SU-DHL-6 (cell line): ENCODE measurements around the gene RHOH.

ENCODE experiments used
- H2AFZ ChIP-seq: fragments of 200-600 bp; sonication (generic); 2 replicates; pipeline ENCODE4 v1.6.1; 2014; ENCODE audit warnings: low read depth, mild to moderate bottlenecking, moderate library complexity, mixed read lengths, antibody characterized with exemption, low read length; ENCODE audit not compliant: severe bottlenecking
- H3F3A ChIP-seq: fragments of 200-600 bp; shearing (Covaris generic); 2 replicates; pipeline ENCODE4 v1.6.0; 2016; ENCODE audit warnings: antibody characterized with exemption, mild to moderate bottlenecking; ENCODE audit not compliant: insufficient read depth
- H3K27ac ChIP-seq: fragments of 200-600 bp; sonication (generic); 2 replicates; pipeline ENCODE4 v1.5.1; 2016; ENCODE audit warnings: low read depth, mild to moderate bottlenecking, low read length, moderate library complexity, mixed read lengths
- H3K27me3 ChIP-seq: fragments of 200-600 bp; sonication (generic), shearing (Covaris generic); 2 replicates; pipeline ENCODE4 v1.6.0; 2014; ENCODE audit warnings: mild to moderate bottlenecking, low read length
- H3K36me3 ChIP-seq: fragments of 200-600 bp; sonication (generic); 2 replicates; pipeline ENCODE4 v1.6.1; 2014; ENCODE audit warnings: mild to moderate bottlenecking, low read length, mixed read lengths
- H3K4me2 ChIP-seq: fragments of 300-600, 200-600 bp; shearing (Covaris generic), sonication (generic); 2 replicates; pipeline ENCODE4 v1.6.0; 2014; ENCODE audit warnings: low read length, low read depth, mild to moderate bottlenecking; ENCODE audit not compliant: poor library complexity, severe bottlenecking
- H3K4me3 ChIP-seq: fragments of 200-600 bp; sonication (generic); 2 replicates; pipeline ENCODE4 v1.5.1; 2014; ENCODE audit warnings: antibody characterized with exemption, low read length, mild to moderate bottlenecking, mixed read lengths; ENCODE audit not compliant: insufficient read depth, poor library complexity, severe bottlenecking
- H3K79me2 ChIP-seq: fragments of 200-600 bp; sonication (generic); 2 replicates; pipeline ENCODE4 v1.6.1; 2014; ENCODE audit warnings: mild to moderate bottlenecking, low read length, moderate library complexity; ENCODE audit not compliant: insufficient read depth
- H3K9ac ChIP-seq: fragments of 200-600 bp; sonication (generic); 2 replicates; pipeline ENCODE4 v1.7.0; 2014; ENCODE audit warnings: mild to moderate bottlenecking, low read length
- H3K9me2 ChIP-seq: fragments of 200-600 bp; sonication (generic); replicated peaks from 2 replicates; pipeline ENCODE4 v1.6.1; 2014; ENCODE audit warnings: low read length; ENCODE audit not compliant: insufficient read depth
- H3K9me3 ChIP-seq: fragments of 200-600 bp; sonication (generic); 2 replicates; pipeline ENCODE4 v1.6.1; 2014; ENCODE audit warnings: low read length, mixed read lengths; ENCODE audit not compliant: insufficient read depth
- H4K20me1 ChIP-seq: fragments of 200-600 bp; sonication (generic); 2 replicates; pipeline ENCODE4 v1.6.1; 2014; ENCODE audit warnings: low read depth, mild to moderate bottlenecking, antibody characterized with exemption, low read length, moderate library complexity, mixed read lengths
- EZH2phosphoT487 ChIP-seq: fragments of 200-600 bp; sonication (generic), shearing (Covaris generic); conservative IDR thresholded peaks from 2 replicates; pipeline ENCODE4 v1.6.1; 2018; ENCODE audit warnings: mild to moderate bottlenecking, antibody characterized with exemption, low read length, moderate library complexity, mixed read lengths
- TF ChIP-seq, protein P1 (sequence below): fragments of 200-600 bp; sonication (generic); IDR thresholded peaks from one replicate; pipeline ENCODE4 v1.5.1; 2017; ENCODE audit warnings: antibody characterized with exemption, mild to moderate bottlenecking, low read length, moderate library complexity; ENCODE audit not compliant: insufficient read depth, poor library complexity, severe bottlenecking

The RHOH gene

DNA sequence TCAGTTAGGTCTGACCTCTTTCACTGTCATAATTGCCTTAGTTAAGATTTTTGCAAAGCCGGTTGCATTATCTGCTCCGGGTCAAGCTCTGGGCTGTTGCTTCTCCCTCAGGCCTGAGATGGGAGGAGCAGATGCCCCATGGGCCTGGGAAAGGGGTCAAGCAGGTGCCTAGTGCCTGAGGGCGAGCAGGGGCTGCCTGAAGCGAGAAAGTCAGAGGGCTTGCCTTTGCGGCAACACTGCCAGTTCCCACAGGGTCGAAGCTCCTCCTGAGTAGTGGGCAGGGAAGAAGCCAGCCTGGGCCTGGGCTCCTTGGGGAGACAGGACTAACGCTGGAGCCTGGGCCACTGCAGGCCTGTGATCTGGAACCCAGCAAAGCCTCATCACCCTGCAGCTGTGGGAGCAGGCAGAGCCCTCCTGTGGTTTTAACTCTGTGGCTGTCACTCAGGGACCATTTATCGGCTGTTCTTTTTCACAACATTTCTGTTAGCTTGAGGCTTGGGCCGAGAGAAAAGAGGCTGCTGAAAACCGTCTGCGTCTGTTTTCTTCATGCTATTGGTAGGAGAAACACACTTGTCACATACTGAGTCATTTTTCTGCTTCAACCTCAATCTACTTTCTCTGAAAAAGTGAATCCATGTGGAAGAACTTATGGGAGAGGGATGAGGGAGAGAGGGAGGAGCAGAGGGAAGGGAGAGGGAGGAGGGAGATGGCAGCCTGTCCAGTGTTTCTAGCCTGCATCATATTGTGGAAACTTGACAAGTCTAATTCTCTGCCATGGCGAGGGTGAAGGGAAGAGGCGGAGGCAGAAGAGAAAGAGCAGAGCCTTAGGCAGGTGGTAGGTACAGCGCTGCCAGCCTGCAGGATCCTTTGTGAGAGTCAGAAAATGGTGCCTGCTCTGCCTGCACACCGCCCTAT lies 68.4 kb downstream of the RHOH start:
- H4K20me1 ChIP-seq: no peaks in the 10 kb centered on the region
- peak overlapping the region; percentile 62 for H3K27ac ChIP-seq
- peak overlapping the region; percentile 47 for H3K9ac ChIP-seq
- H3F3A ChIP-seq: no peaks in the 10 kb centered on the region
- no peak for TF ChIP-seq EZH2phosphoT487
- TF ChIP-seq, protein P1, sequence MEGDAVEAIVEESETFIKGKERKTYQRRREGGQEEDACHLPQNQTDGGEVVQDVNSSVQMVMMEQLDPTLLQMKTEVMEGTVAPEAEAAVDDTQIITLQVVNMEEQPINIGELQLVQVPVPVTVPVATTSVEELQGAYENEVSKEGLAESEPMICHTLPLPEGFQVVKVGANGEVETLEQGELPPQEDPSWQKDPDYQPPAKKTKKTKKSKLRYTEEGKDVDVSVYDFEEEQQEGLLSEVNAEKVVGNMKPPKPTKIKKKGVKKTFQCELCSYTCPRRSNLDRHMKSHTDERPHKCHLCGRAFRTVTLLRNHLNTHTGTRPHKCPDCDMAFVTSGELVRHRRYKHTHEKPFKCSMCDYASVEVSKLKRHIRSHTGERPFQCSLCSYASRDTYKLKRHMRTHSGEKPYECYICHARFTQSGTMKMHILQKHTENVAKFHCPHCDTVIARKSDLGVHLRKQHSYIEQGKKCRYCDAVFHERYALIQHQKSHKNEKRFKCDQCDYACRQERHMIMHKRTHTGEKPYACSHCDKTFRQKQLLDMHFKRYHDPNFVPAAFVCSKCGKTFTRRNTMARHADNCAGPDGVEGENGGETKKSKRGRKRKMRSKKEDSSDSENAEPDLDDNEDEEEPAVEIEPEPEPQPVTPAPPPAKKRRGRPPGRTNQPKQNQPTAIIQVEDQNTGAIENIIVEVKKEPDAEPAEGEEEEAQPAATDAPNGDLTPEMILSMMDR: no peak
- H3K36me3 ChIP-seq: no peaks in the 10 kb centered on the region
- H3K4me3 ChIP-seq: peak overlapping the region; percentile 22
- H3K27me3 ChIP-seq: no peaks in the 10 kb centered on the region
- H3K9me2 ChIP-seq: no peaks in the 10 kb centered on the region
- H3K9me3 ChIP-seq: no peaks in the 10 kb centered on the region
- H3K79me2 ChIP-seq: no peaks in the 10 kb centered on the region
- H2AFZ ChIP-seq: peak overlapping the region; percentile 55
- peak overlapping the region; percentile 60 for H3K4me2 ChIP-seq

DNA sequence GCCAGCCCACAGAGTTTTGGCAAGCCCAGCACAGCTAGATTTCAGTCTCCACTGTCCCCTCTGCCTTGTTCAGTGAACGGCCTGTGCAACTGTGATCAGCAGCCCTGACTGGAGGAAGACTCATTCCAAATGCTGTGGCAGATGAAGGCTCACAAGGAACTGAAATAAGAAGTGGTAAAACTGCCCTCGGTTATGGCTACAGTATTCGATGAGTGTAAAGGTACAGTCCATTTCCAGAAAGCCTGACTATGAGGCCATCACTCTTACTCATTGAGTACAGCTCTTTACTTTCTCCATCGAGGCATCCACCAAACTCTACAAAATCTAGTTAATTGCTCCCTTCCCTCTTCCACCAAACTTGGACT lies 69.1 kb downstream of the RHOH start:
- H3K4me3 ChIP-seq: peak overlapping the region; percentile 22
- H2AFZ ChIP-seq: no peak overlapping the region
- peak overlapping the region; percentile 60 for H3K4me2 ChIP-seq
- no peaks in the 10 kb centered on the region for H4K20me1 ChIP-seq
- no peaks in the 10 kb centered on the region for H3K9me2 ChIP-seq
- TF ChIP-seq EZH2phosphoT487: no peak
- TF ChIP-seq, protein P1: no peak
- H3K9me3 ChIP-seq: no peaks in the 10 kb centered on the region
- no peak overlapping the region for H3K27ac ChIP-seq
- H3K79me2 ChIP-seq: no peaks in the 10 kb centered on the region
- H3F3A ChIP-seq: no peaks in the 10 kb centered on the region
- H3K27me3 ChIP-seq: no peaks in the 10 kb centered on the region
- peak overlapping the region; percentile 47 for H3K9ac ChIP-seq
- no peaks in the 10 kb centered on the region for H3K36me3 ChIP-seq

DNA sequence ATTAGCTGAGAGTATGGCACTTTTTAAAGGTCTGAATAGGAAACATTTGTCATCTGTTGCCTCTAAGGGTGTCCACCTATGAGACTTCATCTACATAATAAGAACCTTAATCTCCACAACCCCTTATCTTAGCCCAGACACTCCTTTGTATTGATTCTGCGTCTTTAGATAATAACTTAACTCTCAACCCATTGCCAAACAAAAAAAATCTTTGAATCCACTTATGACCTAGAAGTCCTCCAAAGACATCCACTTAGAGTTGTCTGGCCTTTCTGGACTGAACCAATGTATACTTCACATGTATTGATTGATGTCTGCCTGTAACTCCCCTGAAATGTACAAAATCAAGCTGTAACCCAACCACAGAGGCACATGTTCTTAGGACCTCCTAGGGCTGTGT lies 72.3 kb downstream of the RHOH start:
- H3K9me3 ChIP-seq: no peaks in the 10 kb centered on the region
- no peak overlapping the region for H3K9ac ChIP-seq
- no peak overlapping the region for H3K4me3 ChIP-seq
- no peak overlapping the region for H3K27ac ChIP-seq
- H3K79me2 ChIP-seq: no peaks in the 10 kb centered on the region
- H3K4me2 ChIP-seq: no peak overlapping the region
- H4K20me1 ChIP-seq: no peaks in the 10 kb centered on the region
- H3K27me3 ChIP-seq: no peaks in the 10 kb centered on the region
- no peak overlapping the region for H2AFZ ChIP-seq
- H3K9me2 ChIP-seq: no peaks in the 10 kb centered on the region
- H3F3A ChIP-seq: no peaks in the 10 kb centered on the region
- TF ChIP-seq EZH2phosphoT487: no peak
- TF ChIP-seq, protein P1: no peak
- no peaks in the 10 kb centered on the region for H3K36me3 ChIP-seq
